ENCODE measurements around the gene SLC25A21.
A peak's percentile ranks its signal among the peaks of the same experiment; 100 is the strongest.

The SLC25A21 gene

DNA sequence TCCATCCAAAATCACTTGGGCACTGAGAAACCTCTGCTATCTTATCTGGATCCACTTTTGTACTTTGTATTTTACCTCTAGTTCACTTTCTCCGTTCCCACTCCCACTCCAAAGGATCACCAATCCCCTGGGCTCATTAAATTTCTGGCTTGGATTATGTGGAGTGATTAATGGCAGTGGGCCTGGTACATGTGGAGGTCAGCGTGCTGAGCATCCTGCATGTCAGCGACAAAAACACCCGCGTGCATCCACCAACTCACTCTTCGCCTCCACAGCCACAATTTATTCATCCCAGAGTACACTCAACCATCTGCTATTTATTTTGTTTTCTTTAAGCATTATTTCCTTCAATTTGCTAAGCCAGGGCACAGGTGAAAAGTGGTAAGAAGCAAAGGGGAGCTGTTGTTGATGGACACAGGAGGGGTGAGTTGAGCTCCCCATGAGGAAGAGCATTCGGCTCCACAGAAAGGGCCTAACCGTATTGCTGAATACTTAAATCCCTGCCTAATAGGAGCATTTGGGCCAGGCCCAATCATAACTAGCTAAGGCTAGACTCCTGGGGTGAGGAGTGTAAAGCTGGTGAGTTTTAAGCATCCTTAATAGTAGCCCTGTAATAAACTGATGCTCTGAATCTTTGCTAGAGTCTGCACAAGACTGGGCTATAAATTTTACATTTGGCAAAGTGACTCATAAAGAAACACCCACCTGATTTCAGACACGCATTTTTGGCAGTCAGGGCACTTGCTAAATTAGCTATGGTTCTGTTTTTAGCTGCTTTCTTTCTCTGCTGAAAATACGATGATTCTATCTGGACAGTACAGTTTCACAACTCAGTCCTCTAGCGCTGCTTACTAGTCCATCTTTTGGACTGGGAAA, 137.8 kb downstream of the SLC25A21 start:
- H3K4me1 ChIP-seq (ENCODE audit: control insufficient read depth, insufficient read depth, low read length) = peaks cover 37% of the 10 kb centered on the region
- H3K27me3 ChIP-seq (ENCODE audit: control insufficient read depth, insufficient read depth, low read length) = no peaks in the 10 kb centered on the region
- peak overlapping the region; percentile 47 for H3K4me2 ChIP-seq (ENCODE audit: low read length)
- no peak overlapping the region for H3K4me3 ChIP-seq (ENCODE audit: low read length)
- no peaks in the 10 kb centered on the region for H3K36me3 ChIP-seq (ENCODE audit: insufficient read depth, low read length)
- H3K9ac ChIP-seq (ENCODE audit: low read depth, low read length) = peak overlapping the region; percentile 41
- H3K9me3 ChIP-seq (replicated peaks; ENCODE audit: low read length) = no peaks in the 10 kb centered on the region

GRCh38 chr14:37032863-37033262, 139.5 kb downstream of the SLC25A21 start:
- H3K27me3 ChIP-seq (ENCODE audit: control insufficient read depth, insufficient read depth, low read length) = no peaks in the 10 kb centered on the region
- no peak overlapping the region for H3K4me3 ChIP-seq (ENCODE audit: low read length)
- H3K36me3 ChIP-seq (ENCODE audit: insufficient read depth, low read length) = no peaks in the 10 kb centered on the region
- H3K4me2 ChIP-seq (ENCODE audit: low read length) = no peak overlapping the region
- peaks cover 36% of the 10 kb centered on the region for H3K4me1 ChIP-seq (ENCODE audit: control insufficient read depth, insufficient read depth, low read length)
- H3K9me3 ChIP-seq (replicated peaks; ENCODE audit: low read length) = no peaks in the 10 kb centered on the region
- no peak overlapping the region for H3K9ac ChIP-seq (ENCODE audit: low read depth, low read length)

DNA sequence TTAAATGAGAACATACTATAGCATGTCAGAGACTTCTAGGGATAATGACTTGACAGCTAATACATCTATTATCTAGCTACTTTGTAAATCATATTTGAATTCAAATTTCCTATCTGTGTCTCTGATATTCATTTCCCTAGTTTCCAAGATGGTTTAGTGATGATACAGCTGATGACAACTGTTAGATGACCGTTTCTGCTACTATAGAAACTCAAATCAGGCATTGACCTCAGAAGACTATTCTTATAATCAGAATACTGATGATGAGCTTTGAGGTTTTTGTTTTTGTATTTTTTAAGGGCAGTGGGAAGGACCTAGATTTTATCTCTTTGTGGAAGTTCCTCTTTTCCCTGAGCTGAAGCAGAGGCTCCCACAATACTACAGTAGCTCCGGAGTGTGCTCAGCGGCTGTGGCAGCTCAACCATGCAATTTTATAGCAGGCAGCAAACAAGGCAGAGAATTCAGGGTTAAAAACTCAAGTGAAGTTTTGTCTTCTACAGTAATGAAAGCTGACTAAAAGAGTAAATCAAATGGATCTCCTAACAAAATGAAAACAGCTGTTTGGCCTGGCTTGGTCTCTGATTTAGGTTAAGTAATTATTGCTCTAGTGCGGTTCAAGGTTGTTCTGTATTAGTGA, 145.1 kb downstream of the SLC25A21 start:
- Histone ChIP-seq H3K27me3 (ENCODE audit: control insufficient read depth, insufficient read depth, low read length) (no peaks in the 10 kb centered on the region), H3K9me3 (replicated peaks; ENCODE audit: low read length) (no peaks in the 10 kb centered on the region), H3K4me1 (ENCODE audit: control insufficient read depth, insufficient read depth, low read length) (peaks cover 8% of the 10 kb centered on the region), H3K9ac (ENCODE audit: low read depth, low read length) (no peak overlapping the region), H3K4me2 (ENCODE audit: low read length) (no peak overlapping the region), H3K4me3 (ENCODE audit: low read length) (no peak overlapping the region), H3K36me3 (ENCODE audit: insufficient read depth, low read length) (no peaks in the 10 kb centered on the region)

DNA sequence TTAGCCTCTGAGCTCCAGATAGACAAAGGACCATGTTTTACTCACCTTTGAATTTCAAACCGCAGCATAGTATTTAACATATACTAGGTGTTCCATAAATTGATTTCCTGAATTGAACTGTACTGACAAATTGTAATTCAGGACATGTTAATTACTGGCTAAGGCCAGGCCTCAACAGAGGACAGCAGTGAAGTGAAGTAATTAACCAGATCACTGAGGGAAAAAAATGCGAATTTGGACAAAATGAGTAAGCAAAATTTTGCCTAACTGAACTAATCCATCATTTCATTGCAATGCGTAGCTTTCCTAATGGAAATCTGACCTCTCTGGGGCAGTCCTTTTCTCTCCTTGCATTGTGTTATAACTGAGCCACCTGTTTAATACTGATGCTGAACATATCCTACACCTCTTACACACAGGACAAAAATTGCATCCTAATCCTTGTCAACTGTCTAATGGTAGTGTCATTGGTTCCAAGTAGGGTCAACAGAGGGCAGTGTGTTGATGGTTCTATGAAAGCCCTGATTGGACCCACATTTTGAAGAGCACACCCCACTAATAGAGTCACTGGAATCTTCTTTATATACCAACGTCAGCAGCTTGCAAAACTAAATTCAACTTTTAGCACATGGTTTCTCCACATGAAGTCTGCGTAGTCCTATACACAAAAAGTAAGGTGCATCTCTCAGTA, 148.4 kb downstream of the SLC25A21 start:
- Histone ChIP-seq H3K27me3 (ENCODE audit: control insufficient read depth, insufficient read depth, low read length) (no peaks in the 10 kb centered on the region), H3K4me3 (ENCODE audit: low read length) (no peak overlapping the region)

GRCh38 chr14:37021390-37021789, 151.0 kb downstream of the SLC25A21 start:
- no peak overlapping the region for H3K9ac ChIP-seq (ENCODE audit: low read depth, low read length)
- no peaks in the 10 kb centered on the region for H3K27me3 ChIP-seq (ENCODE audit: control insufficient read depth, insufficient read depth, low read length)
- no peak overlapping the region for H3K4me3 ChIP-seq (ENCODE audit: low read length)
- H3K4me1 ChIP-seq (ENCODE audit: control insufficient read depth, insufficient read depth, low read length) = peaks cover 8% of the 10 kb centered on the region
- no peaks in the 10 kb centered on the region for H3K36me3 ChIP-seq (ENCODE audit: insufficient read depth, low read length)
- H3K9me3 ChIP-seq (replicated peaks; ENCODE audit: low read length) = no peaks in the 10 kb centered on the region
- no peak overlapping the region for H3K4me2 ChIP-seq (ENCODE audit: low read length)

More for the DNA sequence above, 148.4 kb downstream of the SLC25A21 start:
- Histone ChIP-seq H3K9me3 (replicated peaks; ENCODE audit: low read length) (no peaks in the 10 kb centered on the region), H3K9ac (ENCODE audit: low read depth, low read length) (no peak overlapping the region), H3K36me3 (ENCODE audit: insufficient read depth, low read length) (no peaks in the 10 kb centered on the region), H3K4me1 (ENCODE audit: control insufficient read depth, insufficient read depth, low read length) (peaks cover 8% of the 10 kb centered on the region), H3K4me2 (ENCODE audit: low read length) (no peak overlapping the region)

DNA sequence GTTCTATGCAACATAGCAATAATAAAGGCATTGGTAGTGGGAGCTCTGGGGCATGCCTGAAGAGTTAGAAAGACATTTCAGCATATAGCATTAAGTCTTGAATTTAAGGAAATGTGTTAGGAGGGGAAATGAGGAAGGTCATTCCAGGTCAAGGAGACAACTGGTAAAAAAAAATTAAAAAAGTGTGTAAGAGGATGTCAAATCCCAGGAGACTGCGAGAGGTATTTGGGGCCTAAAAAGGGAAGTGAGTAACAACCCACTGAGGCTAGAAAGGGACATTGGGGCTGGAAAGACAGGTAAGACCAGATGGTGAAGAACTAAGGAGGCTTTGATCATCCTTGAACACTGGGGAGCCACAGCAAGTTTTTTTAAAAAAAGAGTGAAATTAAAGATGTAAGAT, 152.9 kb downstream of the SLC25A21 start:
- Histone ChIP-seq H3K27me3 (ENCODE audit: control insufficient read depth, insufficient read depth, low read length) (no peaks in the 10 kb centered on the region), H3K9me3 (replicated peaks; ENCODE audit: low read length) (no peaks in the 10 kb centered on the region), H3K9ac (ENCODE audit: low read depth, low read length) (no peak overlapping the region), H3K36me3 (ENCODE audit: insufficient read depth, low read length) (no peaks in the 10 kb centered on the region), H3K4me2 (ENCODE audit: low read length) (no peak overlapping the region), H3K4me3 (ENCODE audit: low read length) (no peak overlapping the region), H3K4me1 (ENCODE audit: control insufficient read depth, insufficient read depth, low read length) (no peaks in the 10 kb centered on the region)

- no peak overlapping the region for H3K9ac ChIP-seq (ENCODE audit: low read depth, low read length)
- H3K4me2 ChIP-seq (ENCODE audit: low read length) = no peak overlapping the region
- no peak overlapping the region for H3K4me3 ChIP-seq (ENCODE audit: low read length)
- no peaks in the 10 kb centered on the region for H3K4me1 ChIP-seq (ENCODE audit: control insufficient read depth, insufficient read depth, low read length)
- no peaks in the 10 kb centered on the region for H3K36me3 ChIP-seq (ENCODE audit: insufficient read depth, low read length)
- H3K27me3 ChIP-seq (ENCODE audit: control insufficient read depth, insufficient read depth, low read length) = no peaks in the 10 kb centered on the region
- H3K9me3 ChIP-seq (replicated peaks; ENCODE audit: low read length) = no peaks in the 10 kb centered on the region
Observed at GRCh38 chr14:37018571-37019240, 153.7 kb downstream of the SLC25A21 start.

DNA sequence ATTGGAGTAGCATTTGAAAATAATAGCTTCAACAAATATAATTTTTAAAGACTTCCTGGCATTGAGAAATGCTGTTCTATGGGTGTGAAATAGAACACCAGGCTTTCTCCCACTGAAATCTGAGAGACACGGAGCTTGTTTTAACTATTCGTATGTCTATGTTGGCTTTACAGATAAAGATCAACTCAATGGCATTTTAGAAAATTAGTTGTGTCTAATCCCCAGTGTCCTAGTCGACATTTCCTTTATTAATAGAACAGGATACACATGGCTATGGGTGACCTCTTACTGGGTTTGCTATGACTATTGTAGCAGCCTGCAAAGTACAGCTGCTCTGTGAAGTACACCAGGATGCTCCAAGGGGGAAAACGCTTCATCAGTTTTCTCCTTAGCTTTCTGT, 159.3 kb downstream of the SLC25A21 start:
- Histone ChIP-seq H3K36me3 (ENCODE audit: insufficient read depth, low read length) (no peaks in the 10 kb centered on the region), H3K27me3 (ENCODE audit: control insufficient read depth, insufficient read depth, low read length) (no peaks in the 10 kb centered on the region), H3K4me3 (ENCODE audit: low read length) (no peak overlapping the region), H3K4me1 (ENCODE audit: control insufficient read depth, insufficient read depth, low read length) (no peaks in the 10 kb centered on the region), H3K4me2 (ENCODE audit: low read length) (no peak overlapping the region), H3K9ac (ENCODE audit: low read depth, low read length) (no peak overlapping the region), H3K9me3 (replicated peaks; ENCODE audit: low read length) (no peaks in the 10 kb centered on the region)

- Histone ChIP-seq H3K36me3 (ENCODE audit: insufficient read depth, low read length) (no peaks in the 10 kb centered on the region), H3K4me2 (ENCODE audit: low read length) (no peak overlapping the region), H3K9me3 (replicated peaks; ENCODE audit: low read length) (no peaks in the 10 kb centered on the region), H3K4me1 (ENCODE audit: control insufficient read depth, insufficient read depth, low read length) (peaks cover 39% of the 10 kb centered on the region), H3K4me3 (ENCODE audit: low read length) (no peak overlapping the region), H3K27me3 (ENCODE audit: control insufficient read depth, insufficient read depth, low read length) (no peaks in the 10 kb centered on the region), H3K9ac (ENCODE audit: low read depth, low read length) (no peak overlapping the region)
Observed at GRCh38 chr14:36998686-36999085, 173.7 kb downstream of the SLC25A21 start.

DNA sequence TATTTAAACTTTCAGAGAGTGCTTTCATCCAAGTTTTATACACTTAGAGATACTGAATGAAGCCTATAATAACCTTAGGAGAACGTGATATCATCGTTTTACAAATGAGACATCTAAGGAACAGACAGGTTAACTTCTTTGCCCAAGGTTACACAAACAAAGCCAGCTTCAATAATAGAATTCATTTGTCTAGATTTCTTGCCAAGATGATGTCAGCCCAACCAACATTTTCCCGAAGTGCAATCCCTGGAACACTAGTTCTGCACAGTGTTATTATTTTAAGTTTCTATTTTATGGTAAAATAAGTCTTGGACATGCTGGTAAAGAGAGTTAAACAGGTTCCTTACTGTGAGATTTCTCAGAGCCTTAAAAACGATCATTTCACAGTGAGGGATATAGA, 174.6 kb downstream of the SLC25A21 start:
- Histone ChIP-seq H3K9ac (ENCODE audit: low read depth, low read length) (no peak overlapping the region), H3K4me1 (ENCODE audit: control insufficient read depth, insufficient read depth, low read length) (peaks cover 38% of the 10 kb centered on the region), H3K9me3 (replicated peaks; ENCODE audit: low read length) (no peaks in the 10 kb centered on the region), H3K4me2 (ENCODE audit: low read length) (no peak overlapping the region), H3K4me3 (ENCODE audit: low read length) (no peak overlapping the region), H3K36me3 (ENCODE audit: insufficient read depth, low read length) (no peaks in the 10 kb centered on the region), H3K27me3 (ENCODE audit: control insufficient read depth, insufficient read depth, low read length) (no peaks in the 10 kb centered on the region)
